NCI-H1105 treated with DMSO at 0.1 percent for 48 hours (cell line): Measurements from ENCODE around the gene WASF3.

ENCODE experiments used
- DNase-seq: peaks from one replicate; lab custom pipeline; 2025; lab: John Stamatoyannopoulos, UW

Gene WASF3

GRCh38 chr13:26557393-26558073, at the start of gene WASF3:
WASF3 (plus strand) TSS chr13:26557683; CDS start chr13:26642271, 84,588 bp downstream.
- DNase-seq = peak; percentile 85

- DNase-seq = no peak
Measured at GRCh38 chr13:26508885-26509284, 48.6 kb upstream of the WASF3 start.

- DNase-seq = no peak
Measured at GRCh38 chr13:26509491-26509890, 48.0 kb upstream of the WASF3 start.

GRCh38 chr13:26513931-26514330, 43.6 kb upstream of the WASF3 start:
- DNase-seq = no peak

GRCh38 chr13:26515721-26516120, 41.8 kb upstream of the WASF3 start:
- no peak for DNase-seq

GRCh38 chr13:26517936-26518335, 39.5 kb upstream of the WASF3 start:
- DNase-seq = no peak

GRCh38 chr13:26518451-26518959, 39.0 kb upstream of the WASF3 start:
- no peak for DNase-seq

- no peak for DNase-seq
Measured at GRCh38 chr13:26522571-26522970, 34.9 kb upstream of the WASF3 start.

- DNase-seq = no peak
Measured at GRCh38 chr13:26523007-26523406, 34.5 kb upstream of the WASF3 start.

- no peak for DNase-seq
Measured at GRCh38 chr13:26525528-26525927, 32.0 kb upstream of the WASF3 start.

GRCh38 chr13:26526702-26527216, 30.7 kb upstream of the WASF3 start:
- DNase-seq = no peak

- DNase-seq = no peak
Measured at GRCh38 chr13:26528527-26528926, 29.0 kb upstream of the WASF3 start.

- DNase-seq = no peak
Measured at GRCh38 chr13:26529441-26529840, 28.0 kb upstream of the WASF3 start.

GRCh38 chr13:26531742-26532141, 25.7 kb upstream of the WASF3 start:
- DNase-seq = no peak

- DNase-seq = no peak
Measured at GRCh38 chr13:26534036-26534726, 23.3 kb upstream of the WASF3 start.

- DNase-seq = no peak
Measured at GRCh38 chr13:26538363-26539317, 18.8 kb upstream of the WASF3 start.

- DNase-seq = no peak
Measured at GRCh38 chr13:26539738-26540292, 17.7 kb upstream of the WASF3 start.

- DNase-seq = no peak
Measured at GRCh38 chr13:26540334-26540733, 17.1 kb upstream of the WASF3 start.

GRCh38 chr13:26541041-26541440, 16.4 kb upstream of the WASF3 start:
- DNase-seq = no peak

- no peak for DNase-seq
Measured at GRCh38 chr13:26541678-26542568, 15.6 kb upstream of the WASF3 start.

- DNase-seq = no peak
Measured at GRCh38 chr13:26544707-26545106, 12.8 kb upstream of the WASF3 start.
